Adrenal gland (tissue), 12 donors: ENCODE measurements around the gene TMSB4X. TPM values are rescaled to one million over a fixed set of nuclear protein-coding genes. Genes with fewer than 3 reads are reported as not detected.
A peak's percentile ranks its signal among the peaks of the same experiment; 100 is the strongest.
"Not testable (repeated sequence)": the region's sequence is repeated elsewhere in the genome, so short reads cannot be mapped to it uniquely, and the experiment has no call there.

Source experiments
- DNase-seq, 7 donors: peaks; one replicate each; pipeline ENCODE4 v3.0.0-alpha.2; 2019 to 2020
- H3K27ac ChIP-seq, 5 donors: fragments of 200-600 bp; sonication (generic) in 4 of 5; 1 replicate in 3 of 5; 2 replicates in 2 of 5; pipeline versions ENCODE4 v1.5.1 to v1.8.0; 2016 to 2020; ENCODE audit warnings: mild to moderate bottlenecking in 1 of 5
- H3K27me3 ChIP-seq: fragments of 200-600 bp; 2 replicates; pipeline ENCODE4 v1.8.0; 2021
- H3K36me3 ChIP-seq, 2 donors: fragments of 200-600 bp; replicated peaks in 1 of 2; 1 replicate in 1 of 2; 2 replicates in 1 of 2; pipeline versions ENCODE4 v1.5.1 to v1.8.0; 2018 to 2022
- H3K4me1 ChIP-seq, 2 donors: fragments of 200-600 bp; replicated peaks in 1 of 2; 1 replicate in 1 of 2; 2 replicates in 1 of 2; pipeline versions ENCODE4 v1.5.1 to v1.8.0; 2018 to 2021
- H3K4me3 ChIP-seq, 4 donors: fragments of 200-600 bp; sonication (generic) in 3 of 4; one replicate each; pipeline ENCODE4 v1.5.1; 2016 to 2018
- H3K9me3 ChIP-seq, 3 donors: fragments of 200-600 bp; sonication (generic) in 1 of 3; replicated peaks in 1 of 3; 1 replicate in 2 of 3; 2 replicates in 1 of 3; pipeline versions ENCODE4 v1.5.1 to v1.8.0; 2016 to 2021
- POLR2A ChIP-seq, 2 donors: fragments of 450-650 bp; IDR thresholded peaks; one replicate each; pipeline ENCODE4 v1.6.1; 2017; ENCODE audit warnings: antibody characterized with exemption in 2 of 2, mild to moderate bottlenecking in 2 of 2, moderate library complexity in 1 of 2
- WGBS, 4 donors: extraction: QIAGEN DNeasy Blood & Tissue Kit in 2 of 4; methylation state at CpG; one replicate each; pipeline versions ENCODE4 v1.1.5 to v1.1.7; 2013 to 2017; 5-methylcytosine and 5-hydroxymethylcytosine counted together
- intact Hi-C, 2 donors: fragments of 100-400 bp; cut with DNase I; formaldehyde crosslinking; loops; one replicate each; pipeline versions ENCODE4 v1.14.1 to v1.15.0; 2022 to 2023
- polyA plus RNA-seq, 3 donors: library from polyadenylated mRNA; stranded (reverse); fragments of 200-250 nt in 2 of 3; fragments of 350-450 nt in 1 of 3; fragmentation: Illumina TruSeq in 1 of 3; extraction: RNeasy Lipid Tissue Mini Kit (QIAGEN cat#74804) in 1 of 3; gene quantifications; one replicate each; pipeline ENCODE4 v1.2.3, GENCODE V29; 2013 to 2014
- total RNA-seq, 9 donors: library from RNA; depleted of rRNA in 4 of 9; stranded (reverse); fragments of >200 nt in 4 of 9; fragments of 120-200 nt in 1 of 9; fragmentation: NEBNext Ultra II Directional in 1 of 9; extraction: Animal tissue kit (Norgen Biotek cat#: 25700) in 1 of 9; gene quantifications; one replicate each; pipeline versions ENCODE4 v1.1.0 to v1.2.4, GENCODE V29; 2013 to 2023
- TF ChIP-seq, protein P1 (sequence below), 6 experiments: fragments of 450-650 bp in 4 of 6; fragments of 200-600 bp in 2 of 6; sonication (generic) in 1 of 6; IDR thresholded peaks; 1 replicate in 5 of 6; 2 replicates in 1 of 6; pipeline versions ENCODE4 v1.5.1 to v1.8.0; 2016 to 2021; ENCODE audit warnings: antibody characterized with exemption in 6 of 6, mild to moderate bottlenecking in 2 of 6, moderate library complexity in 1 of 6
- donor health status: healthy with polysubstance abuse.
- donor health status: Bipolar disorder and iron deficiency.
- donor health status: DM: yes; HTN: yes; CAD: no.
- donor health status: DM: no; HTN: no; CAD: no.
- donor health status: DM: no; HTN: no; CAD: no.
- donor health status: DM: yes; HTN: yes; CAD: no.

The TMSB4X gene
- total and polyA plus RNA-seq, 12 donors = 1,180 to 9,144 (median 3,958) TPM

GRCh38 chrX:12975670-12975965 lies 708 bp downstream of the TMSB4X start:
- no peaks in the 10 kb centered on the region for H3K4me1 ChIP-seq
- intact Hi-C loops = no loop called here
- 0 to 46% (median 9%) methylated on average over 6 to 26 of the region's 26 CpGs for WGBS, 4 donors

GRCh38 chrX:12975991-12976558 lies 1.2 kb downstream of the TMSB4X start:
- DNase-seq = peak in 6 of 7 donors; percentile 29 to 42 (median 36)
- no peaks in the 10 kb centered on the region for H3K36me3 ChIP-seq
- no peaks in the 10 kb centered on the region for H3K4me1 ChIP-seq
- 0 to 32% (median 9%) methylated on average over 14 to 34 of the region's 34 CpGs for WGBS, 4 donors
- no peaks in the 10 kb centered on the region for H3K9me3 ChIP-seq
- peak overlapping the region; percentile 83 to 92 (median 90) for H3K27ac ChIP-seq
- no peaks in the 10 kb centered on the region for H3K27me3 ChIP-seq
- peak in 1 of 2 donors; percentile 7 for TF ChIP-seq POLR2A (IDR thresholded peaks at IDR 0.05)
- TF ChIP-seq, protein P1, sequence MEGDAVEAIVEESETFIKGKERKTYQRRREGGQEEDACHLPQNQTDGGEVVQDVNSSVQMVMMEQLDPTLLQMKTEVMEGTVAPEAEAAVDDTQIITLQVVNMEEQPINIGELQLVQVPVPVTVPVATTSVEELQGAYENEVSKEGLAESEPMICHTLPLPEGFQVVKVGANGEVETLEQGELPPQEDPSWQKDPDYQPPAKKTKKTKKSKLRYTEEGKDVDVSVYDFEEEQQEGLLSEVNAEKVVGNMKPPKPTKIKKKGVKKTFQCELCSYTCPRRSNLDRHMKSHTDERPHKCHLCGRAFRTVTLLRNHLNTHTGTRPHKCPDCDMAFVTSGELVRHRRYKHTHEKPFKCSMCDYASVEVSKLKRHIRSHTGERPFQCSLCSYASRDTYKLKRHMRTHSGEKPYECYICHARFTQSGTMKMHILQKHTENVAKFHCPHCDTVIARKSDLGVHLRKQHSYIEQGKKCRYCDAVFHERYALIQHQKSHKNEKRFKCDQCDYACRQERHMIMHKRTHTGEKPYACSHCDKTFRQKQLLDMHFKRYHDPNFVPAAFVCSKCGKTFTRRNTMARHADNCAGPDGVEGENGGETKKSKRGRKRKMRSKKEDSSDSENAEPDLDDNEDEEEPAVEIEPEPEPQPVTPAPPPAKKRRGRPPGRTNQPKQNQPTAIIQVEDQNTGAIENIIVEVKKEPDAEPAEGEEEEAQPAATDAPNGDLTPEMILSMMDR (IDR thresholded peaks at IDR 0.05) = no peak
- H3K4me3 ChIP-seq = peak overlapping the region; percentile 24 to 92 (median 56)
- intact Hi-C loops = no loop called here

More at GRCh38 chrX:12975670-12975965, 708 bp downstream of the TMSB4X start:
- peak overlapping the region; percentile 17 to 92 (median 56) for H3K4me3 ChIP-seq
- no peaks in the 10 kb centered on the region for H3K9me3 ChIP-seq
- H3K27me3 ChIP-seq = no peaks in the 10 kb centered on the region
- no peak for DNase-seq
- TF ChIP-seq, protein P1 (IDR thresholded peaks at IDR 0.05) = no peak
- TF ChIP-seq POLR2A (IDR thresholded peaks at IDR 0.05) = no peak
- H3K36me3 ChIP-seq = no peaks in the 10 kb centered on the region
- peak overlapping the region; percentile 83 to 92 (median 90) for H3K27ac ChIP-seq

DNA sequence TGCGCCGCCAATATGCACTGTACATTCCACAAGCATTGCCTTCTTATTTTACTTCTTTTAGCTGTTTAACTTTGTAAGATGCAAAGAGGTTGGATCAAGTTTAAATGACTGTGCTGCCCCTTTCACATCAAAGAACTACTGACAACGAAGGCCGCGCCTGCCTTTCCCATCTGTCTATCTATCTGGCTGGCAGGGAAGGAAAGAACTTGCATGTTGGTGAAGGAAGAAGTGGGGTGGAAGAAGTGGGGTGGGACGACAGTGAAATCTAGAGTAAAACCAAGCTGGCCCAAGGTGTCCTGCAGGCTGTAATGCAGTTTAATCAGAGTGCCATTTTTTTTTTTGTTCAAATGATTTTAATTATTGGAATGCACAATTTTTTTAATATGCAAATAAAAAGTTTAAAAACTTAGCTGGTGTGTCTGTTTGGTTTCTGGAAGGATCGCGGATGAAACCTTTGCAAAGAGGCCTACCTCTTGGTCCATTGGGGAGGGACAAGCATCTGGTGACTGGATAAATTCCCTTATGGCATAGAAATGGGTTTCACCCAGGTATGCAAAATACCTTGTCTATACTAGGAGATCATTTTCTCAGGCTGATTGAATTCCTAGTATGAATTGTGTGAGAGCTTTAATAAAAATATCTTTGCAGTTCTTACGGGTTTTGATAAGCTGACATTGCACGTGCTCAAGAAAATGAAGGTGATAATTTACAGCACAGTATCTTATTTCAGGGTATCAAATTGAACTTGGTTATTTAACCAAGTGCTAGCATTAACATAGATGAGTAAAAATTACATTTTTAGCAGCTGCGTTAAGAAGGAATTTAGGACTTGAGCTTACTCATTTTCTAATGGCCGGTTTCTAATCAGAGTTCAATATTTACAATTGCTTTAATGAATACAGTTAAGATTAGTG lies 2.2 kb downstream of the TMSB4X start:
- H3K4me1 ChIP-seq, DNase-seq, H3K36me3 ChIP-seq, H3K27me3 ChIP-seq, intact Hi-C loops, H3K9me3 ChIP-seq: not testable (repeated sequence)
- TF ChIP-seq POLR2A (IDR thresholded peaks at IDR 0.05) = peak in 1 of 2 donors; percentile 4
- H3K27ac ChIP-seq = peak overlapping the region in 3 of 5 donors; percentile 72 to 92 (median 90)
- H3K4me3 ChIP-seq = peak overlapping the region in 1 of 4 donors; percentile 68
- 29 to 47% (median 42%) methylated on average over 12 of the region's 12 CpGs for WGBS, 4 donors

DNA sequence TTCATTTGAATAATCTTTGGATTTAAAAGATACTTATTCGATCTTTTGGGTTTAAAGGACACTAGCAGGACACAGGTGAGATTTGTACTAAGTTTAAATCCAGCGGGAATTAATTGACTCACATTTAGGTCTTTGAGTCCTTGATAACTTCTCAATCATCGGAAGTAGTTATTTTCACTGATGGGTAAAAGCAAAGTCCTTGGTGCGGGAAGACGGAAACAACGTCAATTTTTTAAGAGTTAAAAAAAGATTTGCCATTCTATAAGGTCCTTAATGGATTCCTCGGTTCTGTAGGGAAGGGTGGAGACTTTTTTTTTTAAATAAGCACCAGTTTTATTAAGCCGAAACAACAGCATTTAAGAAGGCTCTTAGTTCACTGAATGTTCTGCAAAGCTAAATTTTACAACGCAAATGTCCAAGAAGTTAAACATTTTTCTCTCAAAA lies 2.9 kb downstream of the TMSB4X start:
- no peaks in the 10 kb centered on the region for H3K36me3 ChIP-seq
- intact Hi-C loops = no loop called here
- 27 to 55% (median 40%) methylated on average over 9 of the region's 9 CpGs for WGBS, 4 donors
- no peak for TF ChIP-seq POLR2A (IDR thresholded peaks at IDR 0.05)
- TF ChIP-seq, protein P1 (IDR thresholded peaks at IDR 0.05) = no peak
- H3K9me3 ChIP-seq = no peaks in the 10 kb centered on the region
- no peaks in the 10 kb centered on the region for H3K27me3 ChIP-seq
- H3K4me3 ChIP-seq = peak overlapping the region in 1 of 4 donors; percentile 68
- H3K27ac ChIP-seq = peak overlapping the region in 4 of 5 donors; percentile 21 to 92 (median 81)
- no peak for DNase-seq
- H3K4me1 ChIP-seq = no peaks in the 10 kb centered on the region
